Breast epithelium (tissue), 4 donors: ENCODE measurements around the gene TLL2. TPM values are rescaled to one million over a fixed set of nuclear protein-coding genes. Genes with fewer than 3 reads are reported as not detected.

Source experiments
- DNase-seq, 2 donors: peaks; one replicate each; pipeline ENCODE4 v3.0.0-alpha.2; 2019; ENCODE audit warnings: low spot score in 2 of 2
- H3K27ac ChIP-seq, 2 donors: fragments of 200-600 bp; sonication (generic) in 1 of 2; one replicate each; pipeline ENCODE4 v1.5.1; 2016 to 2019; ENCODE audit warnings: mild to moderate bottlenecking in 1 of 2
- H3K27me3 ChIP-seq, 2 donors: fragments of 200-600 bp; sonication (generic) in 1 of 2; one replicate each; pipeline versions ENCODE4 v1.5.1 to v1.6.0; 2017 to 2019; ENCODE audit warnings: control low read depth in 1 of 2, mild to moderate bottlenecking in 1 of 2
- H3K36me3 ChIP-seq: fragments of 200-600 bp; one replicate; pipeline ENCODE4 v1.5.1; 2019
- H3K4me1 ChIP-seq, 2 donors: fragments of 200-600 bp; sonication (generic); one replicate each; pipeline ENCODE4 v1.5.1; 2016 to 2019; ENCODE audit warnings: control low read depth in 1 of 2
- H3K4me3 ChIP-seq, 3 donors: fragments of 200-600 bp; sonication (generic); 1 replicate in 2 of 3; 2 replicates in 1 of 3; pipeline ENCODE4 v1.5.1; 2016 to 2019; ENCODE audit warnings: mild to moderate bottlenecking in 3 of 3, moderate library complexity in 2 of 3
- H3K9me3 ChIP-seq, 2 donors: fragments of 200-600 bp; sonication (generic) in 1 of 2; one replicate each; pipeline ENCODE4 v1.5.1; 2016 to 2019; ENCODE audit warnings: control low read depth in 1 of 2
- CTCF ChIP-seq, 3 donors: fragments of 450-650 bp; IDR thresholded peaks; one replicate each; pipeline ENCODE4 v1.5.1; 2016 to 2017; ENCODE audit warnings: antibody characterized with exemption in 3 of 3, mild to moderate bottlenecking in 3 of 3, moderate library complexity in 3 of 3
- POLR2A ChIP-seq: fragments of 450-650 bp; IDR thresholded peaks from one replicate; pipeline ENCODE4 v1.6.1; 2016; ENCODE audit warnings: antibody characterized with exemption, mild to moderate bottlenecking, moderate library complexity
- POLR2AphosphoS5 ChIP-seq, 3 donors: sonication (generic); formaldehyde crosslinking; IDR thresholded peaks; one replicate each; pipeline ENCODE4 v1.6.1; 2017; ENCODE audit warnings: antibody characterized with exemption in 3 of 3
- intact Hi-C: fragments of 100-400 bp; cut with DNase I; formaldehyde crosslinking; loops from one replicate; pipeline ENCODE4 v1.15.1; 2023; ENCODE audit warnings: low total_unique reads
- total RNA-seq, 3 donors: library from RNA; depleted of rRNA; stranded (reverse); fragments of >200 nt; gene quantifications; one replicate each; pipeline ENCODE4 v1.1.0, GENCODE V29; 2016

TLL2 gene
- total RNA-seq, 3 donors from 2014 or later: under 0.01 TPM; not detected in 2

GRCh38 chr10:96384506-96384905 lies 129.2 kb downstream of the TLL2 start:
- peaks cover 0 to 31% of the 10 kb centered on the region in 2 donors for H3K27me3 ChIP-seq
- intact Hi-C loops: no loop called here
- H3K27ac ChIP-seq: no peak overlapping the region
- H3K4me3 ChIP-seq: no peak overlapping the region
- DNase-seq: no peak
- H3K36me3 ChIP-seq: no peaks in the 10 kb centered on the region
- H3K4me1 ChIP-seq: no peaks in the 10 kb centered on the region
- TF ChIP-seq CTCF (IDR thresholded peaks at IDR 0.05) (no peak), POLR2A (no peak), POLR2AphosphoS5 (IDR thresholded peaks at IDR 0.05) (no peak)
- H3K9me3 ChIP-seq: no peaks in the 10 kb centered on the region

GRCh38 chr10:96380821-96381220 lies 132.9 kb downstream of the TLL2 start:
- TF ChIP-seq POLR2A (no peak), POLR2AphosphoS5 (IDR thresholded peaks at IDR 0.05) (no peak), CTCF (IDR thresholded peaks at IDR 0.05) (no peak)
- no peak for DNase-seq
- Histone ChIP-seq H3K4me3 (no peak overlapping the region), H3K27ac (no peak overlapping the region), H3K9me3 (no peaks in the 10 kb centered on the region), H3K27me3 (peaks cover 0 to 31% of the 10 kb centered on the region in 2 donors), H3K4me1 (no peaks in the 10 kb centered on the region), H3K36me3 (no peaks in the 10 kb centered on the region)
- intact Hi-C loops: no loop called here

- Histone ChIP-seq H3K36me3 (no peaks in the 10 kb centered on the region), H3K4me3 (no peak overlapping the region), H3K27ac (no peak overlapping the region), H3K4me1 (no peaks in the 10 kb centered on the region), H3K9me3 (no peaks in the 10 kb centered on the region), H3K27me3 (peaks cover 0 to 20% of the 10 kb centered on the region in 2 donors)
- no peak for DNase-seq
- intact Hi-C loops: no loop called here
- TF ChIP-seq POLR2A (no peak), POLR2AphosphoS5 (IDR thresholded peaks at IDR 0.05) (no peak), CTCF (IDR thresholded peaks at IDR 0.05) (no peak)
Measured at GRCh38 chr10:96379758-96380157, 134.0 kb downstream of the TLL2 start.

- DNase-seq: no peak
- Histone ChIP-seq H3K27me3 (peaks cover 0 to 10% of the 10 kb centered on the region in 2 donors), H3K36me3 (no peaks in the 10 kb centered on the region), H3K9me3 (no peaks in the 10 kb centered on the region), H3K27ac (no peak overlapping the region), H3K4me3 (no peak overlapping the region), H3K4me1 (no peaks in the 10 kb centered on the region)
- TF ChIP-seq POLR2AphosphoS5 (IDR thresholded peaks at IDR 0.05) (no peak), CTCF (IDR thresholded peaks at IDR 0.05) (no peak), POLR2A (no peak)
- intact Hi-C loops: no loop called here
Measured at GRCh38 chr10:96378741-96379140, 135.0 kb downstream of the TLL2 start.

- DNase-seq: no peak
- Histone ChIP-seq H3K36me3 (no peaks in the 10 kb centered on the region), H3K27me3 (peaks cover 0 to 10% of the 10 kb centered on the region in 2 donors), H3K4me1 (no peaks in the 10 kb centered on the region), H3K9me3 (no peaks in the 10 kb centered on the region), H3K4me3 (no peak overlapping the region), H3K27ac (no peak overlapping the region)
- no peak for TF ChIP-seq CTCF (IDR thresholded peaks at IDR 0.05)
- TF ChIP-seq POLR2AphosphoS5 (IDR thresholded peaks at IDR 0.05): no peak
- no peak for TF ChIP-seq POLR2A
- intact Hi-C loops: no loop called here
Measured at GRCh38 chr10:96377816-96378294, 135.9 kb downstream of the TLL2 start.
